Mesodermal cell (in vitro differentiated cells): ENCODE measurements around the gene NOVA1.

Source experiments
- H3K27ac ChIP-seq: 2 replicates; pipeline ENCODE4 v1.7.0; 2013; ENCODE audit warnings: mild to moderate bottlenecking, low read depth, low read length, moderate library complexity; ENCODE audit not compliant: severe bottlenecking
- H3K36me3 ChIP-seq: 2 replicates; pipeline ENCODE4 v1.7.1; 2013; ENCODE audit warnings: mild to moderate bottlenecking, low read length, moderate library complexity; ENCODE audit not compliant: control insufficient read depth, insufficient read depth
- H3K4me1 ChIP-seq: one replicate; pipeline ENCODE4 v1.7.1; 2013; ENCODE audit warnings: mild to moderate bottlenecking, low read length; ENCODE audit not compliant: insufficient read depth, control insufficient read depth, poor library complexity, severe bottlenecking
- H3K4me3 ChIP-seq: 2 replicates; pipeline ENCODE4 v1.7.0; 2013; ENCODE audit warnings: low read length, control low read depth, mild to moderate bottlenecking; ENCODE audit not compliant: insufficient read depth, poor library complexity, severe bottlenecking; ENCODE audit errors: extremely low read depth
- H3K9me3 ChIP-seq: 2 replicates; pipeline ENCODE4 v1.7.1; 2013; ENCODE audit warnings: mild to moderate bottlenecking, low read length, moderate library complexity; ENCODE audit not compliant: control insufficient read depth
- WGBS, 2 experiments: methylation state at CpG; one replicate each; pipeline ENCODE4 v1.1.5; 2013; ENCODE audit warnings: missing lambda C conversion rate in 2 of 2; ENCODE audit not compliant: insufficient coverage in 2 of 2; 5-methylcytosine and 5-hydroxymethylcytosine counted together

The NOVA1 gene

DNA sequence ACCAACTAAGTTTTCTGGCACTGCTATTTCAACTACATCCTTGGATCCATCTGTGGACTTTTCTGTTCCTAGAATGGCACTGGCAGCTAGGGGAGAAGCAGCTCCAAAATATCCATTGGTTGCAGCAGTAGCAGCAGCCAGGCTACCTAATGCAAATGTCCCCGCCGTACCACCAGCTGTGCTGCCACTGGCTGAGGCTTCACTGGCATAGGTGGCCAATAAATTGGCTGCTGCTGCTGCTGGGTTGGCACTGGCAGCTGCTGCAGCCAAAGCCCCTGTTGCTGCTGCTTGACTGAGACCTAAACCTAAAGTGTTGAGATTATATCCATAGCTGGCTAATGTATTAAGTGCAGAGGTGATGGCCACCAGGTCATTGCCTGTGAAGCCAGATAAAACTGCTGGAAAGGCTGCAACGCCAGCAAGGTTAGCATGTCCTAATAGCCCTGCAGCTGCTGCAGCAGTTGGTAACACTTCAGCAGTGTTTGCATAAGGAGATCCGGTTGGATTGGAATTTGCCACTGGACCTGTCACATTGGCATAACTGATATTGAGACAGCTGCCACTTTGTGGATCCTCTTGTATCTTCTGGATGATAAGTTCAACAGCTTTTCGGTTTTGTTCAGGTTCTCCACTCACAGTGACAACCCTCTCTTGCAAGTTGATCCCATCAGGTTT lies 149.5 kb downstream of the NOVA1 start:
- Histone ChIP-seq H3K4me1 (no peaks in the 10 kb centered on the region), H3K27ac (no peak overlapping the region), H3K9me3 (no peaks in the 10 kb centered on the region), H3K36me3 (no peaks in the 10 kb centered on the region), H3K4me3 (no peak overlapping the region)
- WGBS, 2 experiments = 85 to 88% methylated on average over 5 of the region's 5 CpGs

DNA sequence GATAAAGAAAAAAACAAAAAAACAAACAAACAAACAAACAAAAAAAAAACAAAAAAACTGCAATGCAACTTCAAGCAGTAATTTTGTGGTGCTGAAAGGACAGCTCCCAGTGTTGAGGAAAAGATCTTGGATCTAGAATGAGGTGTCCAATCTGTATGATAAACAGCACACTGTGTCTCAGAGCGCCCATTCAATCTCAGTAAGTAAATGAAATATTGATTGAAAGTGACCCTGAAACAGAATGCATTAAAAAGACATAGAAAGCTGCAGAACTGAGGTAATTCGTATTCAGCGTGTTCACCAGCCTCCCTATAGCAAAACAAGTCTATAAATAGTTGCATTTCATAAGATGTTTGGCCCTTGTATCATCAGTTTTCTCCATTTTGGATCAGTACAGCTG lies 153.0 kb downstream of the NOVA1 start:
- no peak overlapping the region for H3K27ac ChIP-seq
- WGBS, 2 experiments = 93% methylated on average over 3 of the region's 3 CpGs; no CpG with 5 or more reads in 1 of the 2 experiments
- no peaks in the 10 kb centered on the region for H3K36me3 ChIP-seq

GRCh38 chr14:26443654-26444053 lies 154.2 kb downstream of the NOVA1 start:
- Histone ChIP-seq H3K36me3 (no peaks in the 10 kb centered on the region), H3K4me3 (no peak overlapping the region), H3K9me3 (no peaks in the 10 kb centered on the region), H3K27ac (no peak overlapping the region), H3K4me1 (no peaks in the 10 kb centered on the region)
- no CpG with 5 or more reads among the region's 2 CpGs for WGBS, 2 experiments

More for the DNA sequence above, 153.0 kb downstream of the NOVA1 start:
- H3K4me1 ChIP-seq = no peaks in the 10 kb centered on the region
- no peak overlapping the region for H3K4me3 ChIP-seq
- H3K9me3 ChIP-seq = no peaks in the 10 kb centered on the region

DNA sequence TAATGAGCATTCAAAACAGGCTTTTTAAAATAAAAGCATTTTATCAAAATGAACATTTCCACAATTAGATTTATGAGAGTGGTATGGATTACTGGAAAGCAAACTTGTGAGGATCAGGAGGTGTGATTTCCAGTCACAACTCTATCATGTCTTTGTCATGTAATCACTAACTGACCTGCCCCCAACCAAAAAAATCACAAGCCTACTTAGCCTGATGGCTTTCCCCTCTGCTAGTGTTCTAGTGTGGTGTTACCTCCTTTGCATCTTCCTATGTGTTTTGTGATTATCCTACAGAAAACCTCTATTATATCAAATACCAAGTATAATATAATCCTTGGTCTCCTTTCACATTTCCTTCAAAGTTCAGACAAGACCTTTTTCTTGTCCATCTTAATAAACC lies 168.6 kb downstream of the NOVA1 start:
- Histone ChIP-seq H3K4me3 (no peak overlapping the region), H3K4me1 (no peaks in the 10 kb centered on the region), H3K27ac (no peak overlapping the region), H3K36me3 (no peaks in the 10 kb centered on the region), H3K9me3 (no peaks in the 10 kb centered on the region)

- H3K9me3 ChIP-seq = no peaks in the 10 kb centered on the region
- H3K36me3 ChIP-seq = no peaks in the 10 kb centered on the region
- H3K4me3 ChIP-seq = no peak overlapping the region
- WGBS, 2 experiments = 90 to 100% methylated on average over 2 to 3 of the region's 5 CpGs
- H3K27ac ChIP-seq = no peak overlapping the region
- H3K4me1 ChIP-seq = no peaks in the 10 kb centered on the region
These were observed 170.7 kb downstream of the NOVA1 start for GRCh38 chr14:26427097-26427496.

DNA sequence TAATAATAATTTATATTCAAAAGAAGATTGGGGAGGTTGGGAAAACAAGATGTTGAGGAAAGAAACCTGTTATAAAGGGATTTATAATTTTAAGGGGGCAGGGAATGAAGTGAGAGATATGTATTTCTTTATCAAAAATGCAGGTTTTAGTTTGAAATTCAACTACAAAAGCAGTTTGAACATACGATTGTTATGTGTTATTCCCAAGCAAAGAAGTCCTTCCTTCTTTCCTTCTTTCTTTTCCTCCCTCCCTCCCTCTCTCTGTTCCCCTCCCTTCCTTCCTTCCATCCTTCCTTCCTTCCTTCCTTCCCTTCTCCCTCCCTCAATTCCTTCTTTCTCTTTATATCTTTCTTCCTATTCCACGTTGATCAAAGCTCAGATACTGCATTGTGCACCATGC lies 173.3 kb downstream of the NOVA1 start:
- H3K27ac ChIP-seq = no peak overlapping the region
- no peaks in the 10 kb centered on the region for H3K36me3 ChIP-seq
- 71 to 100% methylated on average over 1 to 2 of the region's 2 CpGs for WGBS, 2 experiments
- H3K4me3 ChIP-seq = no peak overlapping the region
- no peaks in the 10 kb centered on the region for H3K4me1 ChIP-seq
- no peaks in the 10 kb centered on the region for H3K9me3 ChIP-seq

DNA sequence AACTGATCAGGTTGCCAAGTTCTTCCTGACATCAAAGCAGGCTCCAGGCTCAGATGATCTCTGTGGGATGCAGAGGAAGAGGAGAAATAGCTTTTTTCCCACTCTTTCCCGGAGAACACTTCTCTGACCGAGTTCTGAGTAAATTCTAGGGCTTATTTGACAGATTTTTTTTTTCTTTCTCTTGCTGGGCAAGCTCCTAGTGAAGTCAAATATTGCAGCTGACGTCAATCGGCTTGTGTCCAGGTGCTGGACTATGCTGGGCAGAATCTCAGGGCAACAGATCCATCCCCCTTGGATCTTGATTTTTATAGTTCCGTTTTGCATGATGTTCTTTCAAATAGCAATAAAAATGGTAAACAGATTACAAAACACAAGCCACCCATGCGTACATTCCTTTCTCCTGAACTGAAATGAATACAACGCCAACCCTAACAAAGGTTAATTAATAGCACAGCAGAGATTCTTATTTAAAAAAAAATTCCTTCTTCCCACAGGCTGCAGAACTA lies 182.2 kb downstream of the NOVA1 start:
- no peaks in the 10 kb centered on the region for H3K9me3 ChIP-seq
- no peak overlapping the region for H3K4me3 ChIP-seq
- no peak overlapping the region for H3K27ac ChIP-seq
- no peaks in the 10 kb centered on the region for H3K4me1 ChIP-seq
- 72 to 92% methylated on average over 3 to 4 of the region's 7 CpGs for WGBS, 2 experiments
- no peaks in the 10 kb centered on the region for H3K36me3 ChIP-seq

- Histone ChIP-seq H3K9me3 (no peaks in the 10 kb centered on the region), H3K27ac (no peak overlapping the region), H3K36me3 (no peaks in the 10 kb centered on the region), H3K4me3 (no peak overlapping the region), H3K4me1 (no peaks in the 10 kb centered on the region)
These were observed 182.9 kb downstream of the NOVA1 start for GRCh38 chr14:26414926-26415325.

- no peak overlapping the region for H3K4me3 ChIP-seq
- no peaks in the 10 kb centered on the region for H3K36me3 ChIP-seq
- H3K9me3 ChIP-seq = no peaks in the 10 kb centered on the region
- no CpG with 5 or more reads among the region's 1 CpG for WGBS, 2 experiments
- H3K27ac ChIP-seq = no peak overlapping the region
- H3K4me1 ChIP-seq = no peaks in the 10 kb centered on the region
These were observed 183.7 kb downstream of the NOVA1 start for GRCh38 chr14:26414103-26414502.

- no peaks in the 10 kb centered on the region for H3K9me3 ChIP-seq
- H3K4me3 ChIP-seq = no peak overlapping the region
- H3K36me3 ChIP-seq = no peaks in the 10 kb centered on the region
- 88 to 89% methylated on average over 3 of the region's 3 CpGs for WGBS, 2 experiments
- H3K4me1 ChIP-seq = no peaks in the 10 kb centered on the region
- no peak overlapping the region for H3K27ac ChIP-seq
These were observed 185.4 kb downstream of the NOVA1 start for GRCh38 chr14:26412421-26412820.

GRCh38 chr14:26410189-26410685 lies 187.6 kb downstream of the NOVA1 start:
- Histone ChIP-seq H3K36me3 (no peaks in the 10 kb centered on the region), H3K4me1 (no peaks in the 10 kb centered on the region), H3K9me3 (no peaks in the 10 kb centered on the region), H3K27ac (no peak overlapping the region), H3K4me3 (no peak overlapping the region)
